Measurements from ENCODE around the gene ZNF185.

- no peak for TF ChIP-seq CTCF (IDR thresholded peaks at IDR 0.05)
- TF ChIP-seq EZH2 (IDR thresholded peaks at IDR 0.05): no peak
Observed at GRCh38 chrX:152886716-152887115, 11.2 kb upstream of the ZNF185 start.
